ENCODE data around the gene CCNJ.

GRCh38 chr10:96082153-96082552 lies 38.8 kb downstream of the CCNJ start:
- TF ChIP-seq CTCF (IDR thresholded peaks at IDR 0.05; ENCODE audit: low read depth, low read length) = no peak
- TF ChIP-seq POLR2A (IDR thresholded peaks at IDR 0.05; ENCODE audit: extremely low read depth, insufficient read length) = no peak
